Activated CD8-positive, alpha-beta memory T cell treated with anti-CD3 and anti-CD28 coated beads, Interleukin-2, amount 50 U/mL, for 4 hours (primary cell): ENCODE measurements around the gene PTTG1.
A peak's percentile ranks its signal among the peaks of the same experiment; 100 is the strongest.

Experiments
- DNase-seq: peaks from one replicate; pipeline ENCODE4 v3.0.0-alpha.2; 2020

PTTG1 gene

GRCh38 chr5:160456480-160457177, 35.0 kb downstream of the PTTG1 start:
- DNase-seq = no peak

- DNase-seq = no peak
These were observed 35.6 kb downstream of the PTTG1 start for GRCh38 chr5:160457252-160457651.

DNA sequence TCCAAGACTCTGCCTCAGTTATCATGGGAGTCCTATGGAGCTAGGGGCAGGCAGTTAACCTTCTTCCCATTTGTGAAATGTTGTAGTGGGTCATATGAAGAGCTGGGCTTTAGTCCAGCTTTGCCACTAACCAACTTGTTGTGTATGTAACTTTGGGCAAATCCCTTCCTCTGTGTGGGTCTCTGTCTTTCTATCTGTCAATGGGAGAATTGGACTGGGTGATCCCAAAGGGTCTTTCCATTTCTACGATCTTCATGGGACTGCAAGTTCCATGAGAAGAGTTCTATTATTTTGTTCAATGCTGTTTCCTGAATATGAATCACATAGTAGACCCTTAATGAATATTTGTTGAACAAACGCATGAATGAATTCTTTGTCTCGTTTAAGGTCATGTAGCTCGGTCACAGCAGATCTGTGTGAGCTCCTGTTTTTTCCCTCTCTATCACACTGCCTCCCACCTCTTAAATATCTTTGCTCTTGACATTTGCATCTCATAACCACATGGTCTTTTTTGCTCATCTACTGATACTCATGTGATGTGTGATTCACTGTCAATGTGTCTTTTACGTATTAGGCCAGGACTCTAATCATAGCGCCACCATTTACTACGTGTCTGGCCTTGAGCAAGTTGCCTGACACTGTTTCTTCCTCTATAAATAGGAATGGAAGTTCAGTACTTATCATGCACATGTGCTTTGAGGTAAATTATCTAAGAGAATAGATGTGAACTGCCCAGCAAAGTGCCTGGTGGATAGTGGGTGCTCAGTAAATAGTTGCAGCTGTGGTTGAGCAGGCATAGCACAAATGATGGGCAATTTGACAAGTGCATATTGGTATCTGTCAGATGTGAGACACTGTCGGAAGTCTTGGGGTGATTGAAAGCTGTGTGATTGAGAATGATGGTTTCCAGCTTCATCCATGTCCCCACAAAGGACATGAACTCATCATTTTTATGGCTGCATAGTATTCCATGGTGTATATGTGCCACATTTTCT, 37.4 kb downstream of the PTTG1 start:
- DNase-seq = no peak

DNA sequence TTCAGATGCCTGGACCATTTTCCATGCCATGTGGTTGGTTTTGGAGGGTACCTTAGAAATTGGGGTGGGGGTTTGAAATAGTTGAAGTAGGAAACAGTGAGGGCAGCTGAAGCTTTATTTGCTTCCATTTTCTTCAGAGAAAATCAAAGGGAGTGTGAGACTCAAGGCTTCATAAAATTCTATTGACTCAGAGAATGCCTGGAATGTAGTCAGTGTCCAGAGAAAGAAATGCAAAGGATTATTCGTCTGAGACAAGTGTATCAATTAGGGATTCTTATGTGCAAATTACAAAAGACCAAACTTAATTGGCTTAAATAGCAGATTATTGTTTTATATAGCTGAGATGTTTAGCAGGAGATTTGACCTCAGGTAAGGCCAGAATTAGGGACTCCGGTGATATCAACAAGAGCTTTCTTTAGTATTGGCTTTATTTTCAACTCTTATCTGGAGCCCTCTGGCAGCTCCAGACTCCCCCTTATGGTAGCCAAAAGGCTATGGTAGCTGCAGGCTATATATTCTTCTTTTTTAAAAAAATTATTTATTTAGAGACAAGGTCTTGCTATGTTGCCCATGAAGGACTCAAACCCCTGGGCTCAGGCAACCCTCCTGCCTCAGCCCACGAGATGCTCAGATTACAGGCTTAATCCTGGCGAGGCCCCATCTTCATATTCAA, 38.9 kb downstream of the PTTG1 start:
- no peak for DNase-seq

- no peak for DNase-seq
These were observed 39.7 kb downstream of the PTTG1 start for GRCh38 chr5:160461378-160461777.

DNA sequence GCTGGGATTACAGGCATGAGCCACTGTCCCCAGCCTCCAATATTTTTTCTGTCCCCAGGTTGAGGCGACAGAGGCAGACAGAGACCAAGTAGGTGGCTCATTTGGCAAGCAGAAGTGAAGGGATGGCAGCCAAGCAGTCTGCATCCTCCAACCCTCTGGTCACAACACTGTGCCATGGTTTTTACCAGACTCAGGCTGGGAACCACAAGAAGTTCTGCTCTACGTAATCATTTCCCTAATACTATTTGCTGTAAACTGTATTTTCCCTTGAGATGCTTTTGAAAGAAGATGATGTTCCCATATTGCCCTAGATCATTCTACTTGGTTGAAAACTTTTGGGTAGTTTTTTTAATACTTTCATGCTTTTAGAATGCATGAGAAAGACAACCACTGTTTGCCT, 40.5 kb downstream of the PTTG1 start:
- no peak for DNase-seq

DNA sequence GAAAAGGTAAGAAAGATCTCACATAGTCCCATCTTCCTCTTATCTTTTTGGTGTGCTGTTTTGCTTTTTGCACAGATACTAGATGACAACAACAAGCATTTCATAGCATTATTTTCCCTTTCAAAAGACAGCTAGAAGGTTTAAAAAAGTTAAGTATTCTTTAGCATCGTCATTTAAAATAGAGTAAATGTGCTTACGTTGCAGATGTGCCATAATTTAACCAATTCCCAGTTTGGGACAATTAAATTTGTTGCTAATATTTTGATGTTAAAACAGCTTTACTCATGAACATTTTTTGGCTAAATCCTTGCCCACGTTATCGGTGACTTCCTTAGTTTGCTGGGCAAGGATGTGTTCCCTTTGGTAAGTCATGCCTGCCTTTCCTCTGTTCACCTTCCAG, 41.6 kb downstream of the PTTG1 start:
- no peak for DNase-seq

DNA sequence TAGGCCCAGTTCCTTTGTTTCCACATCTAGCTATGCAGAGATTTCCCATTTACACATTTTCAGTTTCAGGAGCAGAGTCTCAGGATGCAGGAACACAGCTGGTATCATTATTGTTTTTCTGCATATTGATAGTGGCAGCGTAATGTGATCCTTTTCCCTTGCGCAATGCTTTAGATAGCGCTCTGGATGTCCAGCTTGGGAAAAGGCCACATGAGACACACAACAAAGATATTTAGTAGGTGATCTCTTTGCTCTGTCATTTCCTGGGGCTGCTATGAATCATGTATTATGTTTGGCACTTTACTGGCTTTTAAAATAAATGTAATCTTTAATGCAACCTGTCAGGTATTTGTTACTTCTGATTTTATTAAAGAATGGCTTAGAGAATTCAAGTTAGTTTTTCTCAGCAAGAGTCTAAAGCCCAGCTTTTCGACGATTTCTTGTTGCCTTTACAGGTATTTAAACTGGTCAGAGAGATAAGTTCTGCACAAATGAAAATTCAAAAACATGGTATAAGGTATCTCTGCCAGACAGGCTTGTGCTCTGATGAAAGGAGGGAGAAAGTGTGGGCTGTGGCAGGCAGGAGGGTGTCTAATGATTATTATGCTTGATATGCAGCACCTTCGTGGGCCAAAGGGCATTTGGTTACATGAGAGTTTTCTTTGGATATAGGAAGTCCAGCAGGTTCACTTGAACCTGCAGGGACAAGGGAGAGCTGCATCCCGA, 42.2 kb downstream of the PTTG1 start:
- DNase-seq = no peak

DNA sequence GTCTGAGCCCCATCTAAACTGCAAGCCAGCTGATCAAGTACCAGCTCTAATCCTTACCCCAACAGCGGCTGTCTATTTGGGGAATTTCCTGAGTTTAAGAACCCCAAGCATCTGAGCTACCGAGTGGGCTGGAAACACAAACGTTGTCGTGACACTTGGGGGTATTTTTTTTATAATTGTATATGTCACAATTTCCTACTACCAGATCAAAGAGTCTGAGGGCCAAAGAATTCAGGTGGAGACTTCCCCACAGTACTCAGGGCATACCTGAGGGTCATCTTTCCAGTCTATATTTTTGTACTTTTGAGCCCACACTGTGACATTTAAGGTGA, 42.8 kb downstream of the PTTG1 start:
- no peak for DNase-seq

DNA sequence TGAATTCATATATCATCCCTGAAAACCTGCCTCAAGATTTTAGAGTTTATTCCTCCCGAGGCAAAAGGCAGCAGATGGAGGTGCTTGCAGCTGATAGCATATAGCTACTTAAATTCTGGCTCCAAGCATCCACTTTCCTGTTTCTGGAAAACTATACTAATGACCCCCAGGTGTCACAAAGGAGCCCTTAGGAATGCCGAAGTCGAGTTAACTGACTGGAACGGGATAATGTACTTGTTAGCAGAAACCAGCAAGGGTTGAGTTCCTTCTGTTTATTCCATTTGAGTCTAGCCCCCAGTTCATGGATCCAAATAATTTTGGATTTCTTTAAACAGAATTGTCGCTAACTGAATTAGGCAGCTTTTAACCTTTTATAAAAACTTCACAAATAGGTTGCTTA, 44.5 kb downstream of the PTTG1 start:
- DNase-seq = no peak

GRCh38 chr5:160466889-160467554, 45.4 kb downstream of the PTTG1 start:
- no peak for DNase-seq

- DNase-seq = peak; percentile 74
These were observed 46.1 kb downstream of the PTTG1 start for GRCh38 chr5:160467555-160468362.

DNA sequence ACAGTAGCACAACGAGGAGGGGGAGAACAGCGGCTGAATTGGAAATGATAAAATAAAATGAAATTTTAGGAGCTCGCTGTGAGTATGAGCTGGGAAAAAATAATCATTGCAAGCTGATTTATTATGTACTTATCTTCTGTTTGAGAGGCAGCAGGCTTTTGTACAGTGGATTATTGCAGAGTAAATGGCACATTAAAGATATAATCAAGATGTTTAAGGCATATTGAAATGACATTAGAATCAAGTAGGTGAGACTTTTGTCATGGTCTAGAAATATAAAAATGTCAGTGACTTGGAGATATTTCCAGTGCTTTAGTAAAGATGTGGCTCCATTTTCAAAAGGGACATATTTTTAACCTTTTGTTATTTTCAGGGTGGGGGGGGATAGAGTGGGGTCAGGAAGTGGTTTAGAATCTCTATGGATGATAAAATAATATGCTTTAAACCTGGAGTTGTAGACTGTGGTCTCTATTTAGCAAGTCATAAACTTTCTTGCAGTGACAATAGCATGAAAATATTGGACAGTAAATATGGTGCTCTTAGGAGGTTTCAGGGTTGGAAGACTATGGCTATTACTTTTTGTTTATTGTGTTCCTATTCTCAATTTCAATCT, 46.8 kb downstream of the PTTG1 start:
- DNase-seq = no peak

DNA sequence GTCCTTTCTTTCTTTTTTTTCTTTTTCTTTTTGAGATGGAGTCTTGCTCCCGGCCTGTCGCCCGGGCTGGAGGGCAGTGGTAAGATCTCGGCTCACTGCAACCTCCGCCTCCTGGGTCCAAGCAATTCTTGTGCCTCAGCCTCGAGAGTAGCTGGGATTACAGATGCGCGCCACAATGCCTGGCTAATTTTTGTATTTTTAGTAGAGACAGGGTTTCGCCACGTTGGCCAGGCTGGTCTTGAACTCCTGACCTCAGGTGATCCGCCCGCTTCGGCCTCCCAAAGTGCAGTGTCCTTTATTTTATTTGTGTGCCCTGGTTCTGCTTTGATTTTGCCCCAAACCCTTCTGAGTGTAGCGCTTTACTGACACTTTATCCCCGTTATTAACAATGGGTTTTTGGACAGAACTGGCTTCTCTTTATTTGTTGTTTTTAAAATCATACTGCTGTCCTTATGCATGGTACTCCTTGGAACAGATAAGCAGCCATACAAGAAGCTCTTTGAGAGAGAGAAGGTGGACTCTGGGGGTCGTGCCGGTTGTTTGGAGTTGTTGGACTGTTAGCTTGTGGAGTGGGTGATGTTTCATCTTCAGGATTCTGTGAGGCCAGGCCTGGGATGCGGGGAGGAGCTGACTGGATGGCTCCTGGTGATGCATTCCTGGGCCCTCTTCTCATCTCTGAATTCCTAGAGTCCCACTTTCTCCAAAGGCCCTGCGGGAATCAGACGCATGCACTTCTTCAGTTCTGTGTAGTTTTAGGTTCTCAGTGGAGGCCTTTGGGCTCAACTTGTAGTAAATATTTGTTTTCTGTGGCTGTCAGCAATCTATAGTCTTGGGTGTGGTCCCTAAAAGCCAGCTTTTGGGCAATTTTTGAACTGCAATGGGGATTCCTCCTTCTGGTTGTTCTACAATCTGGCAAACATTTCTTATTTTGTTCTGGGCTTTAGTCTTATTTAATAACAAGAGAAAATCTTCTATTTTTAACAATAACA, 47.8 kb downstream of the PTTG1 start:
- no peak for DNase-seq

- no peak for DNase-seq
These were observed 49.0 kb downstream of the PTTG1 start for GRCh38 chr5:160470437-160471361.

GRCh38 chr5:160471761-160472160, 50.1 kb downstream of the PTTG1 start:
- no peak for DNase-seq

- DNase-seq = no peak
These were observed 50.8 kb downstream of the PTTG1 start for GRCh38 chr5:160472482-160472881.

GRCh38 chr5:160473681-160474080, 52.0 kb downstream of the PTTG1 start:
- DNase-seq = no peak

DNA sequence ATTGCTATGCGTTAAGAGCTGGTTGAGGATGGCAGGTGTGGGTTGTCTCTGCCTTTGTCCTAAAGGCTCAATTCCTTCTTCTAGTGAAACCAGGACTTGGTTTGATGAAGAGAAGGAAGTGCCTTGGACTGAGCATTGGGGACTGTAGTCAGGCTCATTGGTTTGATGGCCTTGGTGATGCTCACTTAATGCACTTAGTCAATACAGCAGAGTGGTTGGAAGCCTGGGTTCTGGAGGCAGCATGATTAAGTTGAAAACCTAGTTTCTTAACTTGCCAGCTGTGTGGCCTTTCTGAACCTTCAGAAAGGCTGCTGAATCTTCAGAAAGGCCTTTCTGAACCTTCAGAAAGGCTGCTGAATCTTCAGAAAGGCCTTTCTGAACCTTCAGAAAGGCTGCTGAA, 52.4 kb downstream of the PTTG1 start:
- DNase-seq = no peak
